Measurements from ENCODE around the gene ATP9B.

Gene ATP9B

GRCh38 chr18:79199691-79200374 lies 130.6 kb downstream of the ATP9B start:
- no peak for DNase-seq (ENCODE audit: low read depth)

- DNase-seq (ENCODE audit: low read depth): no peak
Measured at GRCh38 chr18:79200546-79201268, 131.5 kb downstream of the ATP9B start.

- no peak for DNase-seq (ENCODE audit: low read depth)
Measured at GRCh38 chr18:79203017-79203605, 133.9 kb downstream of the ATP9B start.

GRCh38 chr18:79204889-79205807 lies 136.0 kb downstream of the ATP9B start:
- no peak for DNase-seq (ENCODE audit: low read depth)

GRCh38 chr18:79206444-79206843 lies 137.2 kb downstream of the ATP9B start:
- DNase-seq (ENCODE audit: low read depth): no peak

- DNase-seq (ENCODE audit: low read depth): no peak
Measured at GRCh38 chr18:79208906-79209305, 139.7 kb downstream of the ATP9B start.

GRCh38 chr18:79210002-79210910 lies 141.1 kb downstream of the ATP9B start:
- no peak for DNase-seq (ENCODE audit: low read depth)

- no peak for DNase-seq (ENCODE audit: low read depth)
Measured at GRCh38 chr18:79211844-79212243, 142.7 kb downstream of the ATP9B start.

- DNase-seq (ENCODE audit: low read depth): no peak
Measured at GRCh38 chr18:79214056-79214455, 144.9 kb downstream of the ATP9B start.

GRCh38 chr18:79216176-79216575 lies 147.0 kb downstream of the ATP9B start:
- no peak for DNase-seq (ENCODE audit: low read depth)

- DNase-seq (ENCODE audit: low read depth): no peak
Measured at GRCh38 chr18:79217979-79218604, 148.9 kb downstream of the ATP9B start.

- DNase-seq (ENCODE audit: low read depth): no peak
Measured at GRCh38 chr18:79218605-79219190, 149.5 kb downstream of the ATP9B start.

- DNase-seq (ENCODE audit: low read depth): no peak
Measured at GRCh38 chr18:79221136-79221535, 151.9 kb downstream of the ATP9B start.

- DNase-seq (ENCODE audit: low read depth): no peak
Measured at GRCh38 chr18:79222790-79223189, 153.6 kb downstream of the ATP9B start.

- no peak for DNase-seq (ENCODE audit: low read depth)
Measured at GRCh38 chr18:79223431-79223830, 154.2 kb downstream of the ATP9B start.

GRCh38 chr18:79224381-79224780 lies 155.2 kb downstream of the ATP9B start:
- no peak for DNase-seq (ENCODE audit: low read depth)

- no peak for DNase-seq (ENCODE audit: low read depth)
Measured at GRCh38 chr18:79227621-79228020, 158.4 kb downstream of the ATP9B start.

GRCh38 chr18:79229431-79229830 lies 160.2 kb downstream of the ATP9B start:
- DNase-seq (ENCODE audit: low read depth): no peak

- DNase-seq (ENCODE audit: low read depth): no peak
Measured at GRCh38 chr18:79234438-79234837, 165.2 kb downstream of the ATP9B start.

GRCh38 chr18:79239631-79240030 lies 170.4 kb downstream of the ATP9B start:
- DNase-seq (ENCODE audit: low read depth): no peak
